Activated T-helper 17 cell treated with anti-CD3 and anti-CD28 coated beads, Interleukin-2, amount 50 U/mL, for 72 hours (primary cell): ENCODE data around the gene RCE1. TPM values are rescaled to one million over a fixed set of nuclear protein-coding genes. Genes with fewer than 3 reads are reported as not detected.
"Not testable (repeated sequence)": the region's sequence is repeated elsewhere in the genome, so short reads cannot be mapped to it uniquely, and the experiment has no call there.

Experiments used
- ATAC-seq: fragments of 150-1000 bp; cut with Tn5 transposase; replicated peaks from 2 replicates; pipeline ENCODE4 v1.10.0; 2021; ENCODE audit warnings: mild to moderate bottlenecking, moderate library complexity
- H3K27ac Mint-ChIP-seq: one replicate; pipeline ENCODE4 v1.8.0; 2022; ENCODE audit warnings: mixed read lengths
- H3K27me3 Mint-ChIP-seq: one replicate; pipeline ENCODE4 v1.8.0; 2022; ENCODE audit warnings: mixed read lengths
- H3K36me3 Mint-ChIP-seq: one replicate; pipeline ENCODE4 v1.8.0; 2022; ENCODE audit warnings: low read depth, mild to moderate bottlenecking, mixed read lengths
- H3K4me1 Mint-ChIP-seq: one replicate; pipeline ENCODE4 v1.8.0; 2022; ENCODE audit warnings: mixed read lengths
- H3K4me3 Mint-ChIP-seq: one replicate; pipeline ENCODE4 v1.8.0; 2022; ENCODE audit warnings: mild to moderate bottlenecking, mixed read lengths
- H3K9me3 Mint-ChIP-seq: one replicate; pipeline ENCODE4 v1.8.0; 2022; ENCODE audit warnings: mixed read lengths
- total RNA-seq, 2 donors: library from RNA; stranded (reverse); gene quantifications; one replicate each; pipeline ENCODE4 v1.2.3, GENCODE V29; 2022

Gene RCE1
- total RNA-seq: 10 to 100 TPM; 27.2 to 31.4 TPM

- no peaks in the 10 kb centered on the region for H3K9me3 Mint-ChIP-seq
These were observed at the start of gene RCE1 for GRCh38 chr11:66842896-66843775. Gene RCE1, plus strand, starts transcription at chr11:66843441. Its CDS starts 15 bp downstream, at chr11:66843456.

GRCh38 chr11:66799815-66800214, 43.4 kb upstream of the RCE1 start:
- H3K36me3 Mint-ChIP-seq, H3K9me3 Mint-ChIP-seq, ATAC-seq, H3K27ac Mint-ChIP-seq, H3K27me3 Mint-ChIP-seq, H3K4me1 Mint-ChIP-seq, H3K4me3 Mint-ChIP-seq: not testable (repeated sequence)

More at GRCh38 chr11:66842896-66843775, at the start of gene RCE1:
- Mint-ChIP-seq H3K4me1 (peaks cover 32% of the 10 kb centered on the region), H3K27me3 (no peaks in the 10 kb centered on the region), H3K36me3 (peaks cover 62% of the 10 kb centered on the region), H3K27ac (peak within 1 kb of the TSS; percentile 99), H3K4me3 (peak within 1 kb of the TSS; percentile 99)
- ATAC-seq: peak; percentile 95

- no peaks in the 10 kb centered on the region for H3K4me1 Mint-ChIP-seq
These were observed 42.4 kb upstream of the RCE1 start for GRCh38 chr11:66800720-66801428.

GRCh38 chr11:66809592-66809991, 33.6 kb upstream of the RCE1 start:
- Mint-ChIP-seq H3K36me3 (peaks cover 13% of the 10 kb centered on the region), H3K27ac (no peak overlapping the region), H3K4me3 (no peak overlapping the region), H3K4me1 (no peaks in the 10 kb centered on the region), H3K27me3 (no peaks in the 10 kb centered on the region), H3K9me3 (no peaks in the 10 kb centered on the region)
- ATAC-seq: no peak

More at GRCh38 chr11:66800720-66801428, 42.4 kb upstream of the RCE1 start:
- Mint-ChIP-seq H3K36me3 (peaks cover 5% of the 10 kb centered on the region), H3K27ac (no peak overlapping the region), H3K4me3 (no peak overlapping the region), H3K9me3 (no peaks in the 10 kb centered on the region), H3K27me3 (no peaks in the 10 kb centered on the region)
- ATAC-seq: no peak

- Mint-ChIP-seq H3K4me3 (no peak overlapping the region), H3K36me3 (peaks cover 10% of the 10 kb centered on the region), H3K27me3 (no peaks in the 10 kb centered on the region), H3K27ac (no peak overlapping the region), H3K4me1 (no peaks in the 10 kb centered on the region), H3K9me3 (no peaks in the 10 kb centered on the region)
- ATAC-seq: no peak
These were observed 32.6 kb upstream of the RCE1 start for GRCh38 chr11:66810576-66811185.

- Mint-ChIP-seq H3K27ac (peak overlapping the region; percentile 51), H3K9me3 (no peaks in the 10 kb centered on the region), H3K36me3 (no peaks in the 10 kb centered on the region), H3K4me1 (no peaks in the 10 kb centered on the region), H3K27me3 (no peaks in the 10 kb centered on the region), H3K4me3 (no peak overlapping the region)
- ATAC-seq: no peak
These were observed 28.6 kb upstream of the RCE1 start for GRCh38 chr11:66814678-66815077.

GRCh38 chr11:66815646-66816045, 27.6 kb upstream of the RCE1 start:
- ATAC-seq: no peak
- Mint-ChIP-seq H3K36me3 (no peaks in the 10 kb centered on the region), H3K4me3 (no peak overlapping the region), H3K9me3 (no peaks in the 10 kb centered on the region), H3K27ac (peak overlapping the region; percentile 51), H3K4me1 (no peaks in the 10 kb centered on the region), H3K27me3 (no peaks in the 10 kb centered on the region)

- H3K9me3 Mint-ChIP-seq: no peaks in the 10 kb centered on the region
- H3K4me1 Mint-ChIP-seq: no peaks in the 10 kb centered on the region
- no peak overlapping the region for H3K27ac Mint-ChIP-seq
- H3K4me3 Mint-ChIP-seq: no peak overlapping the region
- no peaks in the 10 kb centered on the region for H3K36me3 Mint-ChIP-seq
- H3K27me3 Mint-ChIP-seq: no peaks in the 10 kb centered on the region
- ATAC-seq: no peak
These were observed 24.8 kb upstream of the RCE1 start for GRCh38 chr11:66818231-66818955.

- ATAC-seq: no peak
- Mint-ChIP-seq H3K27ac (no peak overlapping the region), H3K36me3 (no peaks in the 10 kb centered on the region), H3K9me3 (no peaks in the 10 kb centered on the region), H3K4me3 (no peak overlapping the region), H3K27me3 (no peaks in the 10 kb centered on the region), H3K4me1 (no peaks in the 10 kb centered on the region)
These were observed 22.9 kb upstream of the RCE1 start for GRCh38 chr11:66820381-66820780.

- Mint-ChIP-seq H3K4me1 (no peaks in the 10 kb centered on the region), H3K27me3 (no peaks in the 10 kb centered on the region)
- no peak for ATAC-seq
These were observed 22.3 kb upstream of the RCE1 start for GRCh38 chr11:66820901-66821300.

GRCh38 chr11:66823700-66824099, 19.5 kb upstream of the RCE1 start:
- H3K9me3 Mint-ChIP-seq: no peaks in the 10 kb centered on the region
- no peak overlapping the region for H3K27ac Mint-ChIP-seq
- no peak overlapping the region for H3K4me3 Mint-ChIP-seq
- no peak for ATAC-seq
- H3K36me3 Mint-ChIP-seq: peaks cover 8% of the 10 kb centered on the region
- no peaks in the 10 kb centered on the region for H3K4me1 Mint-ChIP-seq
- H3K27me3 Mint-ChIP-seq: no peaks in the 10 kb centered on the region

More at GRCh38 chr11:66820901-66821300, 22.3 kb upstream of the RCE1 start:
- H3K9me3 Mint-ChIP-seq: no peaks in the 10 kb centered on the region
- H3K36me3 Mint-ChIP-seq: no peaks in the 10 kb centered on the region
- H3K4me3 Mint-ChIP-seq: no peak overlapping the region
- no peak overlapping the region for H3K27ac Mint-ChIP-seq

GRCh38 chr11:66824573-66824972, 18.7 kb upstream of the RCE1 start:
- ATAC-seq, H3K27ac Mint-ChIP-seq, H3K4me1 Mint-ChIP-seq, H3K27me3 Mint-ChIP-seq, H3K9me3 Mint-ChIP-seq, H3K4me3 Mint-ChIP-seq: not testable (repeated sequence)
- H3K36me3 Mint-ChIP-seq: peaks cover 12% of the 10 kb centered on the region

- no peak for ATAC-seq
- Mint-ChIP-seq H3K9me3 (no peaks in the 10 kb centered on the region), H3K36me3 (peaks cover 9% of the 10 kb centered on the region), H3K4me1 (peaks cover 6% of the 10 kb centered on the region), H3K27me3 (no peaks in the 10 kb centered on the region), H3K27ac (no peak overlapping the region), H3K4me3 (no peak overlapping the region)
These were observed 8.7 kb upstream of the RCE1 start for GRCh38 chr11:66834539-66834845.

- Mint-ChIP-seq H3K36me3 (peaks cover 13% of the 10 kb centered on the region), H3K4me3 (no peak overlapping the region), H3K27me3 (no peaks in the 10 kb centered on the region), H3K9me3 (no peaks in the 10 kb centered on the region), H3K4me1 (peaks cover 7% of the 10 kb centered on the region), H3K27ac (no peak overlapping the region)
- no peak for ATAC-seq
These were observed 8.3 kb upstream of the RCE1 start for GRCh38 chr11:66834943-66835342.
